H1 (cell line): ENCODE measurements around the gene ZNF469. TPM values are rescaled to one million over a fixed set of nuclear protein-coding genes. Genes with fewer than 3 reads are reported as not detected.

Experiments used
- CTCF ChIA-PET: fragments of 300-600 bp; sonication (Branson Sonifier 250); formaldehyde crosslinking; loops from one replicate; lab custom pipeline; 2021; ENCODE audit not compliant: partially characterized antibody; lab: Charles Lee
- POLR2A ChIA-PET: fragments of 300-600 bp; sonication (Branson Sonifier 250); formaldehyde crosslinking; loops from one replicate; lab custom pipeline; 2021; ENCODE audit warnings: inconsistent platforms; ENCODE audit not compliant: partially characterized antibody; lab: Charles Lee
- DNase-seq, 2 experiments: peaks; one replicate each; pipeline versions ENCODE4 v3.0.0 to v3.0.0-alpha.2; 2010 to 2022; ENCODE audit warnings: low spot score in 2 of 2, low read depth in 1 of 2, mixed read lengths in 1 of 2
- FAIRE-seq: peaks from 2 replicates; lab custom pipeline; 2011; peaks lifted over from hg19 to GRCh38; lab: Jason Lieb, UNC
- H2AFZ ChIP-seq: 2 replicates; pipeline ENCODE4 v1.8.1; 2012; ENCODE audit warnings: low read length, inconsistent platforms
- H2AK5ac ChIP-seq: 2 replicates; pipeline ENCODE4 v1.6.1; 2013; ENCODE audit warnings: low read depth, low read length
- H2BK120ac ChIP-seq: replicated peaks from 2 replicates; pipeline ENCODE3; 2013; ENCODE audit warnings: low read depth, low read length, inconsistent platforms
- H2BK12ac ChIP-seq: 2 replicates; pipeline ENCODE4 v1.6.1; 2013; ENCODE audit warnings: low read depth, low read length
- H2BK15ac ChIP-seq: 2 replicates; pipeline ENCODE4 v1.6.1; 2013; ENCODE audit warnings: low read length
- H2BK20ac ChIP-seq: 2 replicates; pipeline ENCODE4 v1.6.1; 2013; ENCODE audit warnings: low read length
- H2BK5ac ChIP-seq: 2 replicates; pipeline ENCODE4 v1.6.1; 2013; ENCODE audit warnings: low read depth, low read length
- H3K14ac ChIP-seq: 2 replicates; pipeline ENCODE4 v1.6.1; 2013; ENCODE audit warnings: inconsistent platforms; ENCODE audit not compliant: insufficient read length
- H3K18ac ChIP-seq: 2 replicates; pipeline ENCODE4 v1.6.1; 2013; ENCODE audit warnings: low read length; ENCODE audit errors: extremely low read depth
- H3K23ac ChIP-seq: 2 replicates; pipeline ENCODE4 v1.6.1; 2013; ENCODE audit warnings: inconsistent platforms; ENCODE audit not compliant: insufficient read length
- H3K23me2 ChIP-seq: 2 replicates; pipeline ENCODE4 v1.6.1; 2013; ENCODE audit warnings: low read depth, low read length
- H3K27ac ChIP-seq: 2 replicates; pipeline ENCODE4 v1.6.1; 2011; ENCODE audit warnings: low read depth, low read length, inconsistent platforms
- H3K27me3 ChIP-seq, 4 experiments: replicated peaks in 1 of 4; 1 replicate in 1 of 4; 2 replicates in 3 of 4; pipeline versions ENCODE4 v1.6.1 to v1.8.1; 2011 to 2013; ENCODE audit warnings: low read length in 3 of 4, mild to moderate bottlenecking in 3 of 4, inconsistent platforms in 2 of 4, mixed read lengths in 2 of 4, moderate library complexity in 1 of 4; ENCODE audit not compliant: control insufficient read depth in 3 of 4, insufficient read depth in 3 of 4; ENCODE audit errors: extremely low read depth in 1 of 4
- H3K36me3 ChIP-seq, 4 experiments: 2 replicates each; pipeline versions ENCODE4 v1.6.1 to v1.8.1; 2011 to 2013; ENCODE audit warnings: mild to moderate bottlenecking in 4 of 4, low read length in 3 of 4, moderate library complexity in 2 of 4, control low read depth in 1 of 4, inconsistent platforms in 1 of 4; ENCODE audit not compliant: insufficient read depth in 4 of 4, control insufficient read depth in 2 of 4
- H3K4ac ChIP-seq: replicated peaks from 2 replicates; pipeline ENCODE3; 2013; ENCODE audit warnings: low read length, low read depth, mixed read lengths, inconsistent platforms; ENCODE audit not compliant: insufficient read length
- H3K4me1 ChIP-seq, 4 experiments: replicated peaks in 1 of 4; 1 replicate in 1 of 4; 2 replicates in 3 of 4; pipeline versions ENCODE4 v1.6.1 to v1.8.1; 2011 to 2013; ENCODE audit warnings: low read length in 3 of 4, inconsistent platforms in 2 of 4, mixed read lengths in 1 of 4; ENCODE audit not compliant: insufficient read depth in 4 of 4, control insufficient read depth in 3 of 4
- H3K4me2 ChIP-seq, 2 experiments: 2 replicates each; pipeline versions ENCODE4 v1.6.1 to v1.8.1; 2011 to 2013; ENCODE audit warnings: low read depth in 2 of 2, low read length in 2 of 2, control low read depth in 1 of 2, inconsistent platforms in 1 of 2, mild to moderate bottlenecking in 1 of 2; ENCODE audit not compliant: insufficient read depth in 1 of 2
- H3K4me3 ChIP-seq, 4 experiments: fragments of 200-600, 300-600 bp in 1 of 4; sonication (generic), shearing (Covaris generic), sonication (Bioruptor Twin) in 1 of 4; 2 replicates each; pipeline versions ENCODE4 v1.5.1 to v1.8.1; 2011 to 2016; ENCODE audit warnings: low read length in 4 of 4, low read depth in 3 of 4, control low read depth in 2 of 4, inconsistent platforms in 2 of 4, mild to moderate bottlenecking in 2 of 4, mixed read lengths in 1 of 4, moderate library complexity in 1 of 4; ENCODE audit not compliant: insufficient read depth in 2 of 4; ENCODE audit errors: extremely low read depth in 1 of 4
- H3K56ac ChIP-seq: replicated peaks from 2 replicates; pipeline ENCODE3; 2013; ENCODE audit warnings: low read depth, mild to moderate bottlenecking, mixed read lengths, low read length, inconsistent platforms; ENCODE audit not compliant: insufficient read length
- H3K79me1 ChIP-seq: 2 replicates; pipeline ENCODE4 v1.6.1; 2013; ENCODE audit warnings: low read depth, low read length, control low read depth
- H3K79me2 ChIP-seq, 2 experiments: 2 replicates each; pipeline versions ENCODE4 v1.6.1 to v1.8.1; 2012 to 2013; ENCODE audit warnings: low read length in 2 of 2, mild to moderate bottlenecking in 2 of 2, inconsistent platforms in 1 of 2; ENCODE audit not compliant: insufficient read depth in 2 of 2, control insufficient read depth in 1 of 2
- H3K9ac ChIP-seq, 4 experiments: replicated peaks in 1 of 4; 1 replicate in 1 of 4; 2 replicates in 3 of 4; pipeline versions ENCODE4 v1.6.1 to v1.8.1; 2011 to 2013; ENCODE audit warnings: low read depth in 3 of 4, low read length in 3 of 4, control low read depth in 2 of 4, mild to moderate bottlenecking in 2 of 4, moderate library complexity in 2 of 4, inconsistent platforms in 1 of 4; ENCODE audit errors: extremely low read depth in 1 of 4
- H3K9me3 ChIP-seq, 2 experiments: 2 replicates each; pipeline versions ENCODE4 v1.6.1 to v1.8.1; 2012 to 2013; ENCODE audit warnings: mild to moderate bottlenecking in 2 of 2, moderate library complexity in 2 of 2, control low read depth in 1 of 2, inconsistent platforms in 1 of 2, low read depth in 1 of 2, low read length in 1 of 2, mixed read lengths in 1 of 2; ENCODE audit not compliant: insufficient read depth in 2 of 2
- H4K20me1 ChIP-seq, 2 experiments: replicated peaks in 1 of 2; 2 replicates each; pipeline versions ENCODE3 to v1.8.1; 2011 to 2013; ENCODE audit warnings: inconsistent platforms in 2 of 2, low read length in 2 of 2, mild to moderate bottlenecking in 1 of 2; ENCODE audit not compliant: insufficient read depth in 2 of 2, control insufficient read depth in 1 of 2
- H4K5ac ChIP-seq: 2 replicates; pipeline ENCODE4 v1.6.1; 2013; ENCODE audit warnings: low read length, low read depth, mixed read lengths, inconsistent platforms; ENCODE audit not compliant: insufficient read length
- H4K8ac ChIP-seq: 2 replicates; pipeline ENCODE4 v1.8.0; 2013; ENCODE audit warnings: mild to moderate bottlenecking, moderate library complexity, low read length, inconsistent platforms; ENCODE audit not compliant: insufficient read depth; ENCODE audit errors: extremely low read depth
- H4K91ac ChIP-seq: replicated peaks from 2 replicates; pipeline ENCODE3; 2013; ENCODE audit warnings: low read length, mixed read lengths, inconsistent platforms; ENCODE audit not compliant: insufficient read length
- CBX5 ChIP-seq: fragments of 300-800, 300-1000 bp; sonication (generic); IDR thresholded peaks from 2 replicates; pipeline ENCODE4 v1.7.1; 2016; ENCODE audit warnings: antibody characterized with exemption, low read length, low read depth
- E2F6 ChIP-seq: IDR thresholded peaks from 2 replicates; pipeline ENCODE4 v1.6.1; 2012; ENCODE audit warnings: inconsistent platforms
- EZH2 ChIP-seq: fragments of 200-600 bp; sonication (generic); IDR thresholded peaks from 2 replicates; pipeline ENCODE4 v1.7.1; 2012; ENCODE audit warnings: low read depth, mild to moderate bottlenecking, moderate library complexity, low read length, inconsistent platforms; ENCODE audit not compliant: severe bottlenecking
- HDAC2 ChIP-seq, 2 experiments: fragments of 300-600 bp in 1 of 2; sonication (generic) in 1 of 2; IDR thresholded peaks; 2 replicates each; pipeline ENCODE4 v1.6.1; 2011 to 2012; ENCODE audit warnings: low read depth in 2 of 2, low read length in 2 of 2, mild to moderate bottlenecking in 2 of 2, moderate library complexity in 2 of 2, borderline replicate concordance in 1 of 2, inconsistent platforms in 1 of 2
- HDAC6 ChIP-seq: IDR thresholded peaks from one replicate; pipeline ENCODE4 v1.7.1; 2012; ENCODE audit warnings: low read depth, mild to moderate bottlenecking, inconsistent platforms, low read length, moderate library complexity
- JUND ChIP-seq: IDR thresholded peaks from 2 replicates; pipeline ENCODE4 v1.6.1; 2011; ENCODE audit warnings: mild to moderate bottlenecking, improper control_type of control experiment, low read length
- SIN3A ChIP-seq, 2 experiments: IDR thresholded peaks in 1 of 2; conservative IDR thresholded peaks in 1 of 2; 2 replicates each; pipeline ENCODE4 v1.6.1; 2011 to 2012; ENCODE audit warnings: low read length in 2 of 2, improper control_type of control experiment in 1 of 2, low read depth in 1 of 2, mild to moderate bottlenecking in 1 of 2
- SIRT6 ChIP-seq: IDR thresholded peaks from one replicate; pipeline ENCODE4 v1.7.1; 2012; ENCODE audit warnings: low read length, inconsistent platforms
- SP4 ChIP-seq: IDR thresholded peaks from 2 replicates; pipeline ENCODE4 v1.6.1; 2012; ENCODE audit warnings: low read length, inconsistent platforms
- SRF ChIP-seq: IDR thresholded peaks from 2 replicates; pipeline ENCODE4 v1.6.1; 2011; ENCODE audit warnings: mild to moderate bottlenecking, low read depth, low read length, moderate library complexity
- SUZ12 ChIP-seq: fragments of 200-600 bp; sonication (generic); IDR thresholded peaks from 2 replicates; pipeline ENCODE4 v1.6.1; 2012; ENCODE audit warnings: mild to moderate bottlenecking, inconsistent platforms, low read length, moderate library complexity, mixed read lengths
- WGBS, 2 experiments: shearing (Covaris generic) in 1 of 2; methylation state at CpG; one replicate each; pipeline versions ENCODE4 v1.1.6 to v1.1.7; 2013 to 2015; ENCODE audit warnings: low lambda C conversion rate in 2 of 2, mixed read lengths in 2 of 2, inconsistent platforms in 1 of 2, low coverage in 1 of 2, missing lambda C conversion rate in 1 of 2; ENCODE audit not compliant: insufficient replicate concordance in 2 of 2, insufficient coverage in 1 of 2, insufficient read length in 1 of 2; ENCODE audit errors: extremely low coverage in 1 of 2, missing lambda C conversion rate in 1 of 2; 5-methylcytosine and 5-hydroxymethylcytosine counted together
- polyA plus RNA-seq, 7 experiments: library from polyadenylated mRNA; depleted of rRNA in 3 of 7; stranded (reverse) in 5 of 7; unstranded in 2 of 7; fragments of >200 nt in 5 of 7; fragments of 200-250 nt in 2 of 7; gene quantifications; 1 replicate in 5 of 7; 2 replicates in 1 of 7; 4 replicates in 1 of 7; pipeline versions ENCODE4 v1.2.1 to v1.2.3, GENCODE V29; 2011 to 2013; ENCODE audit warnings: missing spikeins in 2 of 7, mixed read lengths in 2 of 7
- total RNA-seq: library from RNA; stranded (reverse); fragmentation: NEBNext Ultra II Directional; extraction: Animal tissue kit (Norgen Biotek cat#: 25700); gene quantifications from 2 replicates; pipeline ENCODE4 v1.2.1, GENCODE V29; 2021

Gene ZNF469
- total and polyA plus RNA-seq, 2 of the 8 experiments (the other 6 are each of a cell fraction or from before 2014, with no cell fraction given), result 0.30 to 1.8 TPM

DNA sequence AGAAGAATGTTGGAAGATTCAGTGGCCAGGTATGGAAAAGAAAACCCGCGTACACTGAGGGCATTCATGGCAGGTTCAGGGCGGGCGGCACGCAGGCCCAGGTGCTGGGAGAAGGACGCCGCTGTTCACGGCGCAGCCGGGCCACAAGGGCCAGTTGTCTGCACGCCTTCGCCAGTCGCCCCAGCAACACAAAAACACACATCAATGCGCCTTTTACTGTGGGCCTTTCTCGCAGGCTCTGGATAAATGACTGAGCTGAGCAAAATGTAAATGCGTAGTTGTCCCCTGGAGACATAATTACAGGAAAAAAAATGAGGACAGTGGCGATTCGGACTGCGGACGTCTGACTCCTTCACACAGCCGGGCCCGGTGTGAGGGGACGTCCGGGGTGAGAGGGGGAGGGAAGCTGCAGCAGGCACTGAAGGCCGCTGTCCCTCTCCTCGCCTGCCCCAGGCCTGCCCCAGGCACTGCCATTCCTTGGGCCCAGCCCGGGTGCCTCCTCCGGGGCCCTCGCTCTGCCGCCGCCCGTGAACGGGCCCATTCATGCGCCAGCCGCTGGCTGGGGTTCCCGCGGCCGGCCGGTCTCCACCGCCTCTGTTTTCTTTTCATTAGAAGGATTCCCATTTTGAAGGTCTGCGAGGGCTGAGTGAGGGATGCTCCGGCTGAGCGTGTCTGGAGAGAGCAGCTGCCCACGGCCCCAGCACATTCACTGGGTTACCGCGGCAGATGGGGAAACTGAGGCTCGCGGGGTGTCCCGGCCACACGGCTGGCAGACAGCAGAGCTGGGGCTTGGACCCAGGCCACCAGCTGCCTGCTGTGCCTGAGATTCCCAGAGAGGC lies 6.5 kb upstream of the ZNF469 start:
- CTCF ChIA-PET, result interaction anchor here (0.7 kb wide), 2 partner anchors 28 to 63 kb away, joined by 3 read pairs; no protein-coding TSS in a partner anchor
- no peak overlapping the region for H3K56ac ChIP-seq
- H3K79me2 ChIP-seq, result no peaks in the 10 kb centered on the region
- no peak overlapping the region for H2BK120ac ChIP-seq
- no peak overlapping the region for H3K18ac ChIP-seq
- H3K23me2 ChIP-seq, result peaks cover 23% of the 10 kb centered on the region
- no peaks in the 10 kb centered on the region for H3K36me3 ChIP-seq
- H3K4ac ChIP-seq, result no peak overlapping the region
- no peak overlapping the region for H4K5ac ChIP-seq
- POLR2A ChIA-PET, result no interaction called here
- TF ChIP-seq SIRT6, result no peak
- TF ChIP-seq HDAC2 (IDR thresholded peaks at IDR 0.05; ENCODE audit: borderline replicate concordance in 1 of 2, low read depth in 2 of 2, low read length in 2 of 2), result no peak
- no peak for TF ChIP-seq JUND
- TF ChIP-seq CBX5, result no peak
- TF ChIP-seq SUZ12, result no peak
- TF ChIP-seq E2F6, result no peak
- TF ChIP-seq SIN3A (conservative IDR thresholded peaks at IDR 0.05 in 1 of 2, IDR thresholded peaks at IDR 0.05 in 1 of 2; ENCODE audit: low read depth in 1 of 2, low read length in 2 of 2), result no peak
- TF ChIP-seq SP4, result no peak
- TF ChIP-seq HDAC6, result no peak
- TF ChIP-seq SRF, result no peak
- TF ChIP-seq EZH2, result no peak
- peaks cover 0 to 7% (median 1%) of the 10 kb centered on the region in 4 experiments; a peak in 4 of 7 replicates for H3K27me3 ChIP-seq
- H3K79me1 ChIP-seq, result no peaks in the 10 kb centered on the region
- no peak overlapping the region for H3K27ac ChIP-seq
- H3K9ac ChIP-seq, result no peak overlapping the region
- H2BK20ac ChIP-seq, result no peak overlapping the region
- no peak overlapping the region for H3K14ac ChIP-seq
- FAIRE-seq (no peak), DNase-seq (no peak)
- no peak overlapping the region for H3K4me3 ChIP-seq
- 91% methylated on average over 41 of the region's 50 CpGs; no CpG with 5 or more reads in 1 of the 2 experiments for WGBS, 2 experiments
- no peak overlapping the region for H2AK5ac ChIP-seq
- H2AFZ ChIP-seq, result no peak overlapping the region
- H3K4me2 ChIP-seq, result no peak overlapping the region
- no peak overlapping the region for H2BK15ac ChIP-seq
- H2BK5ac ChIP-seq, result no peak overlapping the region
- peaks cover 0 to 6% (median 4%) of the 10 kb centered on the region in 4 experiments; a peak in 5 of 7 replicates for H3K4me1 ChIP-seq
- no peak overlapping the region for H3K23ac ChIP-seq
- H4K8ac ChIP-seq, result no peak overlapping the region; the same call in 1 of the 2 replicates
- H2BK12ac ChIP-seq, result no peak overlapping the region
- H4K20me1 ChIP-seq, result peaks cover 0 to 18% of the 10 kb centered on the region in 2 experiments
- peaks cover 0 to 15% of the 10 kb centered on the region in 2 experiments; a peak in 1 of 4 replicates for H3K9me3 ChIP-seq
- no peak overlapping the region for H4K91ac ChIP-seq
